Mesothelial cell of epicardium (in vitro differentiated cells): ENCODE results near the gene SERGEF. TPM values are rescaled to one million over a fixed set of nuclear protein-coding genes. Genes with fewer than 3 reads are reported as not detected.

Experiments
- DNase-seq, 2 experiments: peaks; one replicate each; pipeline ENCODE4 v3.0.0; 2021; ENCODE audit warnings: low spot score in 2 of 2; ENCODE audit not compliant: unreplicated experiment in 2 of 2
- H3K27ac Mint-ChIP-seq: 2 replicates; pipeline ENCODE4 v1.8.0; 2021; ENCODE audit warnings: mixed read lengths
- H3K27me3 Mint-ChIP-seq: 2 replicates; pipeline ENCODE4 v1.8.0; 2021; ENCODE audit warnings: low read depth, mixed read lengths
- H3K36me3 Mint-ChIP-seq: 2 replicates; pipeline ENCODE4 v1.8.0; 2021; ENCODE audit warnings: mixed read lengths
- H3K4me1 Mint-ChIP-seq: 2 replicates; pipeline ENCODE4 v1.8.0; 2021; ENCODE audit warnings: mixed read lengths
- H3K4me3 Mint-ChIP-seq: 2 replicates; pipeline ENCODE4 v1.8.0; 2021; ENCODE audit warnings: mild to moderate bottlenecking, moderate library complexity, mixed read lengths
- H3K9me3 Mint-ChIP-seq: 2 replicates; pipeline ENCODE4 v1.8.0; 2021; ENCODE audit warnings: mixed read lengths
- CTCF ChIP-seq: fragments of 200-600 bp; sonication (generic); IDR thresholded peaks from one replicate; pipeline ENCODE4 v1.5.0; 2021; ENCODE audit warnings: antibody characterized with exemption; ENCODE audit not compliant: unreplicated experiment
- total RNA-seq: library from RNA; stranded (reverse); gene quantifications from 3 replicates; pipeline ENCODE4 v1.2.1, GENCODE V29; 2021

Gene SERGEF
- total RNA-seq, 1 donor from 2014 or later, result 19.8 TPM

- H3K9me3 Mint-ChIP-seq, result no peaks in the 10 kb centered on the region
- H3K27ac Mint-ChIP-seq, result no peak overlapping the region
- no peaks in the 10 kb centered on the region for H3K36me3 Mint-ChIP-seq
- H3K4me3 Mint-ChIP-seq, result no peak overlapping the region
- TF ChIP-seq CTCF, result no peak
- H3K4me1 Mint-ChIP-seq, result no peaks in the 10 kb centered on the region
- H3K27me3 Mint-ChIP-seq, result peaks cover 3% of the 10 kb centered on the region
- no peak for DNase-seq
Observed at GRCh38 chr11:17772704-17773600, 239.9 kb downstream of the SERGEF start.

GRCh38 chr11:17771841-17772401 is 240.9 kb downstream of the SERGEF start:
- peaks cover 3% of the 10 kb centered on the region for H3K27me3 Mint-ChIP-seq
- no peaks in the 10 kb centered on the region for H3K9me3 Mint-ChIP-seq
- no peaks in the 10 kb centered on the region for H3K4me1 Mint-ChIP-seq
- no peak for TF ChIP-seq CTCF
- no peak overlapping the region for H3K27ac Mint-ChIP-seq
- no peak for DNase-seq
- no peaks in the 10 kb centered on the region for H3K36me3 Mint-ChIP-seq
- H3K4me3 Mint-ChIP-seq, result no peak overlapping the region

DNA sequence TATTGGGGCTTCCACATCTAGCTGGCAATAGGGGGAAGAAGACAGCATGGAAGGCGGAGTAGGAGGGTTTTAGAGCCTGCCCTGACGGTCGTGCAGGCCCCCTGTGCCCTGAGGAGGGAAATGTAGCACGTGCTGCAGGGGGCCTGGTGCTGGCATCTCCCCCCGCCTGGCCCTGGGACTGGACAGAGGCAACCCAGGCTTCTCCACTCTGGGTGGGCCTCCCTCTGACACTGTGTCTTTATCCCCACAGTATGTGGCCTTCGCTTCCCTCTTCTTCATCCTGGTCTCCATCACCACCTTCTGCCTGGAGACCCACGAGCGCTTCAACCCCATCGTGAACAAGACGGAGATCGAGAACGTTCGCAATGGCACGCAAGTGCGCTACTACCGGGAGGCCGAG is 241.4 kb downstream of the SERGEF start:
- Mint-ChIP-seq H3K4me1 (no peaks in the 10 kb centered on the region), H3K27me3 (peaks cover 3% of the 10 kb centered on the region), H3K9me3 (no peaks in the 10 kb centered on the region), H3K36me3 (no peaks in the 10 kb centered on the region), H3K4me3 (no peak overlapping the region), H3K27ac (no peak overlapping the region)
- no peak for TF ChIP-seq CTCF
- no peak for DNase-seq

- DNase-seq, result no peak
- Mint-ChIP-seq H3K4me3 (no peak overlapping the region), H3K27ac (no peak overlapping the region), H3K27me3 (peaks cover 3% of the 10 kb centered on the region), H3K36me3 (no peaks in the 10 kb centered on the region), H3K4me1 (no peaks in the 10 kb centered on the region), H3K9me3 (no peaks in the 10 kb centered on the region)
- TF ChIP-seq CTCF, result no peak
Observed at GRCh38 chr11:17770917-17771316, 241.9 kb downstream of the SERGEF start.

DNA sequence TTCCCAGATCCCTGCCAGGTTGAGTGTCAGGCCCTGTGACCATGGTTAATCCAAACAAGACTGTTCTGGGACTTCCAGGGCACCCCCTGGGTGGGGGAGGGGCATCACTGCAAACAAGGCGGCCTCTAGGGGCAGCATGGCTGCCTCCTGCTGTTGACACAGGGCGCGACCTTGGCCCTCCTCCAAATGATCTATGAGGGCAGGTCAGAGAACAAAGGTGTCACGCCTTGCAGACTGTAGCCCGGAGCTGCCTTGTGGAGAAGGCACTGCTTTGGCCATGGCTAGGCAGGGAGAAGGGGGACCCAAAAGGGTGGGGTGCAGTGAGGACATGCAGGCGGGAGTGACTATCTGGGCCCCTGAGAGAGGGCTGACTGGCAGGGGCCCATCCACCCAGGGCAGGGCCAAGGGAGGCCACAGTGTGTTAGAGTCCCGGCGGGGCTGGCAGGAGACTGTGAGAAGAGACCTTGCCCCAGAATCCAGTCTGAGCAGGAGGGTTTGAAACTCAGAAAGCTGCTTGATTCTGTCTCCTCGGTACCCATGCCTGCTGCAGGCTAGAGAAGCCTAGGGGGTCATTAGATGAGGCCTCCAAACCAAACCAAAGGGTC is 242.7 kb downstream of the SERGEF start:
- no peak for DNase-seq
- H3K4me1 Mint-ChIP-seq, result no peaks in the 10 kb centered on the region
- TF ChIP-seq CTCF, result no peak
- peaks cover 3% of the 10 kb centered on the region for H3K27me3 Mint-ChIP-seq
- H3K27ac Mint-ChIP-seq, result no peak overlapping the region
- no peak overlapping the region for H3K4me3 Mint-ChIP-seq
- no peaks in the 10 kb centered on the region for H3K9me3 Mint-ChIP-seq
- no peaks in the 10 kb centered on the region for H3K36me3 Mint-ChIP-seq
